Thoracic aorta (tissue), 2 donors: ENCODE results near the gene IZUMO4. TPM values are rescaled to one million over a fixed set of nuclear protein-coding genes. Genes with fewer than 3 reads are reported as not detected.
A peak's percentile ranks its signal among the peaks of the same experiment; 100 is the strongest.

Experiments
- ATAC-seq: fragments of 150-250 bp; one replicate; pipeline ENCODE4 v1.8.0; 2017; ENCODE audit warnings: low read depth; ENCODE audit not compliant: insufficient number of reproducible peaks, low FRiP score
- DNase-seq: peaks from one replicate; pipeline ENCODE4 v3.0.0-alpha.2; 2020; ENCODE audit warnings: low spot score
- H3K27ac ChIP-seq, 2 donors: fragments of 200-600 bp; sonication (generic); 1 replicate in 1 of 2; 2 replicates in 1 of 2; pipeline ENCODE4 v1.5.1; 2016; ENCODE audit warnings: mild to moderate bottlenecking in 2 of 2, moderate library complexity in 2 of 2
- H3K27me3 ChIP-seq: fragments of 200-600 bp; sonication (generic); replicated peaks from 2 replicates; pipeline ENCODE4 v1.6.0; 2016; ENCODE audit warnings: mild to moderate bottlenecking; ENCODE audit not compliant: insufficient read depth
- H3K36me3 ChIP-seq: fragments of 200-600 bp; sonication (generic); one replicate; pipeline ENCODE4 v1.5.1; 2016
- H3K4me1 ChIP-seq, 2 donors: fragments of 200-600 bp; sonication (generic); 1 replicate in 1 of 2; 2 replicates in 1 of 2; pipeline versions ENCODE4 v1.5.1 to v1.6.0; 2016; ENCODE audit warnings: low read depth in 2 of 2, mild to moderate bottlenecking in 1 of 2; ENCODE audit not compliant: control insufficient read depth in 1 of 2
- H3K4me3 ChIP-seq: fragments of 200-600 bp; sonication (generic); 2 replicates; pipeline ENCODE4 v1.5.1; 2016; ENCODE audit warnings: mild to moderate bottlenecking
- H3K9me3 ChIP-seq: fragments of 200-600 bp; sonication (generic); 2 replicates; pipeline ENCODE4 v1.5.1; 2016
- total RNA-seq, 2 donors: library from RNA; depleted of rRNA; stranded (reverse); fragments of >200 nt; gene quantifications; one replicate each; pipeline versions ENCODE4 v1.1.0 to v1.2.3, GENCODE V29; 2016
- TF ChIP-seq, protein P1 (sequence below): fragments of 200-600 bp; sonication (generic); IDR thresholded peaks from one replicate; pipeline ENCODE4 v1.5.1; 2019; ENCODE audit warnings: antibody characterized with exemption

IZUMO4 gene
- total RNA-seq, 2 donors from 2014 or later: 3.1 to 6.1 TPM

DNA sequence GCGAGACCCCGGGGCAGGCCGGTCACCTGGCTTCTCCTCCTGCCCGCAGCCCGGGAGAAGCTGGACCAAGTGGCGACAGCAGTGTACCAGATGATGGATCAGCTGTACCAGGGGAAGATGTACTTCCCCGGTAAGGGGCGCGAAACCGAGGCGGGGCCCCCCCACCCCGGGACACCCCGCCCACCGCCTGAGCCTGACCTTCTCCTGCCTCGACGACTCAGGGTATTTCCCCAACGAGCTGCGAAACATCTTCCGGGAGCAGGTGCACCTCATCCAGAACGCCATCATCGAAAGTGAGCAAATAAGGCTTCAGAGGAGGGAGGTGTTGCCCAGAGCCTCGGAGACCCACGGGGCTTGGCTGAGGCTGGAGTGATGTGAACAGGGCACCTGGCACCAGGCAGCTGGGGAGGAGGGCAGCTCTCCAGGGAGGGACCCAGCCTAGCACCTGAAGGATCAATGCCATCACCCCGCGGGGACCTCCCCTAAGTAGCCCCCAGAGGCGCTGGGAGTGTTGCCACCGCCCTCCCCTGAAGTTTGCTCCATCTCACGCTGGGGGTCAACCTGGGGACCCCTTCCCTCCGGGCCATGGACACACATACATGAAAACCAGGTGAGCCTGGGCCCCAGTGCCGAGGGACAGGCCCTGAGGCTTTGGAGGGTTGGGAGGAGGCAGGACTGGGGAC is 629 bp downstream of the IZUMO4 start:
- DNase-seq (no peak), ATAC-seq (no peak)
- Histone ChIP-seq H3K4me1 (peaks cover 30 to 42% of the 10 kb centered on the region in 2 donors), H3K36me3 (peaks cover 28% of the 10 kb centered on the region), H3K4me3 (peak overlapping the region; percentile 83), H3K27me3 (no peaks in the 10 kb centered on the region), H3K9me3 (no peaks in the 10 kb centered on the region), H3K27ac (peak overlapping the region; percentile 53 to 71)
- TF ChIP-seq, protein P1, sequence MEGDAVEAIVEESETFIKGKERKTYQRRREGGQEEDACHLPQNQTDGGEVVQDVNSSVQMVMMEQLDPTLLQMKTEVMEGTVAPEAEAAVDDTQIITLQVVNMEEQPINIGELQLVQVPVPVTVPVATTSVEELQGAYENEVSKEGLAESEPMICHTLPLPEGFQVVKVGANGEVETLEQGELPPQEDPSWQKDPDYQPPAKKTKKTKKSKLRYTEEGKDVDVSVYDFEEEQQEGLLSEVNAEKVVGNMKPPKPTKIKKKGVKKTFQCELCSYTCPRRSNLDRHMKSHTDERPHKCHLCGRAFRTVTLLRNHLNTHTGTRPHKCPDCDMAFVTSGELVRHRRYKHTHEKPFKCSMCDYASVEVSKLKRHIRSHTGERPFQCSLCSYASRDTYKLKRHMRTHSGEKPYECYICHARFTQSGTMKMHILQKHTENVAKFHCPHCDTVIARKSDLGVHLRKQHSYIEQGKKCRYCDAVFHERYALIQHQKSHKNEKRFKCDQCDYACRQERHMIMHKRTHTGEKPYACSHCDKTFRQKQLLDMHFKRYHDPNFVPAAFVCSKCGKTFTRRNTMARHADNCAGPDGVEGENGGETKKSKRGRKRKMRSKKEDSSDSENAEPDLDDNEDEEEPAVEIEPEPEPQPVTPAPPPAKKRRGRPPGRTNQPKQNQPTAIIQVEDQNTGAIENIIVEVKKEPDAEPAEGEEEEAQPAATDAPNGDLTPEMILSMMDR: no peak

DNA sequence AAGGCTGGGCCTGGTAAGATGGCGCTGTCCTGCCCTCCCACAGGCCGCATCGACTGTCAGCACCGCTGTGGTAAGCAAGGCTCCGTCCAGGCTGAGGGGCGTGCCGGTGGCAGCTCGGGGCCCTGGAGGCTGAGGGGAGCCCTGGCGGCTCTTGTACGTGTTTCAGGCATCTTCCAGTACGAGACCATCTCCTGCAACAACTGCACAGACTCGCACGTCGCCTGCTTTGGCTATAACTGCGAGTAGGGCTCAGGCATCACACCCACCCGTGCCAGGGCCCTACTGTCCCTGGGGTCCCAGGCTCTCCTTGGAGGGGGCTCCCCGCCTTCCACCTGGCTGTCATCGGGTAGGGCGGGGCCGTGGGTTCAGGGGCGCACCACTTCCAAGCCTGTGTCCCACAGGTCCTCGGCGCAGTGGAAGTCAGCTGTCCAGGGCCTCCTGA is 1.2 kb downstream of the IZUMO4 start:
- no peak for ATAC-seq

DNA sequence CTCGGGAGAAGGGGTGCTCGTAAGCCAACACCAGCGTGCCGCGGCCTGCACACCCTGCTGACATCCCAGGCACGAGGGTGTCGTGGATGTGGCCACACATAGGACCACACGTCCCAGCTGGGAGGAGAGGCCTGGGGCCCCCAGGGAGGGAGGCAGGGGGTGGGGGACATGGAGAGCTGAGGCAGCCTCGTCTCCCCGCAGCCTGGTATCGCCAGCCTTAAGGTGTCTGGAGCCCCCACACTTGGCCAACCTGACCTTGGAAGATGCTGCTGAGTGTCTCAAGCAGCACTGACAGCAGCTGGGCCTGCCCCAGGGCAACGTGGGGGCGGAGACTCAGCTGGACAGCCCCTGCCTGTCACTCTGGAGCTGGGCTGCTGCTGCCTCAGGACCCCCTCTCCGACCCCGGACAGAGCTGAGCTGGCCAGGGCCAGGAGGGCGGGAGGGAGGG is 2.4 kb downstream of the IZUMO4 start:
- Histone ChIP-seq H3K4me1 (peaks cover 22 to 25% of the 10 kb centered on the region in 2 donors), H3K4me3 (no peak overlapping the region), H3K27me3 (no peaks in the 10 kb centered on the region), H3K36me3 (peaks cover 29% of the 10 kb centered on the region), H3K9me3 (no peaks in the 10 kb centered on the region), H3K27ac (no peak overlapping the region)
- TF ChIP-seq, protein P1: no peak
- ATAC-seq: no peak
- no peak for DNase-seq

More for the DNA sequence above, 1.2 kb downstream of the IZUMO4 start:
- Histone ChIP-seq H3K27ac (no peak overlapping the region), H3K36me3 (peaks cover 29% of the 10 kb centered on the region), H3K4me3 (no peak overlapping the region), H3K9me3 (no peaks in the 10 kb centered on the region), H3K4me1 (peaks cover 30 to 37% of the 10 kb centered on the region in 2 donors), H3K27me3 (no peaks in the 10 kb centered on the region)
- DNase-seq: no peak
- TF ChIP-seq, protein P1: no peak

- Histone ChIP-seq H3K27me3 (no peaks in the 10 kb centered on the region), H3K4me3 (no peak overlapping the region), H3K4me1 (peaks cover 12 to 14% of the 10 kb centered on the region in 2 donors), H3K27ac (no peak overlapping the region), H3K36me3 (peaks cover 29% of the 10 kb centered on the region), H3K9me3 (no peaks in the 10 kb centered on the region)
- TF ChIP-seq, protein P1: no peak
- no peak for ATAC-seq
- no peak for DNase-seq
Observed at GRCh38 chr19:2099937-2100718, 3.4 kb downstream of the IZUMO4 start.

DNA sequence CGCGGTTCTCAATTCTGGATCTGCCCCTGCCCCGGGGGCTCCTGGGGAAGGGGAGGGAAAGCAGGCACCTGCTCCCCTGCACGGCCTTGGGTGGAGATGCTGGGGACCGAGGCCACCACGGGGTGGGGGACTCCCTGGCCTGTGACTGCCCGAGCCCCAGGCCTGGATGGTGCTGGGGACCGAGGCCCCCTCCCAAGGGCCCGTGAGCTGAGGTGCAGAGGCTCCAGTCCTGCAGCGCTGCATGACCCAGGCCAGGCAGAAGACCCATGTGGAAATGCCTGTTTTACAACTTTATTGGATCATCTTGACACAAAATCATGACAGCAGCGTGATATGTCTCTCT is 4.0 kb downstream of the IZUMO4 start:
- Histone ChIP-seq H3K4me3 (no peak overlapping the region), H3K36me3 (peaks cover 34% of the 10 kb centered on the region), H3K27ac (no peak overlapping the region), H3K9me3 (no peaks in the 10 kb centered on the region), H3K4me1 (peaks cover 8 to 9% of the 10 kb centered on the region in 2 donors), H3K27me3 (no peaks in the 10 kb centered on the region)
- DNase-seq: no peak
- TF ChIP-seq, protein P1: no peak
- ATAC-seq: no peak
